Activated CD8-positive, alpha-beta T cell treated with anti-CD3 and anti-CD28 coated beads for 36 hours (primary cell): ENCODE results near the gene THAP7. TPM values are rescaled to one million over a fixed set of nuclear protein-coding genes. Genes with fewer than 3 reads are reported as not detected.

ENCODE experiments used
- ATAC-seq: fragments of 200-7000 bp; cut with Tn5 transposase; one replicate; pipeline ENCODE4 v1.10.0; 2021; ENCODE audit warnings: mild to moderate bottlenecking, moderate library complexity
- CTCF ChIA-PET: fragments of 350-600 bp; sonication (Branson Sonifier 250); formaldehyde crosslinking; loops from one replicate; lab custom pipeline; 2021; ENCODE audit warnings: antibody characterized with exemption; lab: Charles Lee
- POLR2A ChIA-PET: fragments of 350-600 bp; sonication (Branson Sonifier 250); formaldehyde crosslinking; loops from one replicate; lab custom pipeline; 2021; ENCODE audit warnings: antibody characterized with exemption; lab: Charles Lee
- DNase-seq: peaks from one replicate; pipeline ENCODE4 v3.0.0-alpha.2; 2020
- H3K27ac Mint-ChIP-seq: one replicate; pipeline ENCODE4 v1.8.0; 2021; ENCODE audit warnings: mild to moderate bottlenecking, mixed read lengths
- H3K27me3 Mint-ChIP-seq: one replicate; pipeline ENCODE4 v1.8.0; 2021; ENCODE audit warnings: mixed read lengths
- H3K36me3 Mint-ChIP-seq: one replicate; pipeline ENCODE4 v1.8.0; 2021; ENCODE audit warnings: low read depth, mixed read lengths
- H3K4me1 Mint-ChIP-seq: one replicate; pipeline ENCODE4 v1.8.0; 2021; ENCODE audit warnings: low read depth, mixed read lengths
- H3K4me3 Mint-ChIP-seq: one replicate; pipeline ENCODE4 v1.8.0; 2021; ENCODE audit warnings: mild to moderate bottlenecking, moderate library complexity, mixed read lengths
- H3K9me3 Mint-ChIP-seq: one replicate; pipeline ENCODE4 v1.8.0; 2021; ENCODE audit warnings: mixed read lengths
- CTCF ChIP-seq: fragments of 200-600 bp; IDR thresholded peaks from one replicate; pipeline ENCODE4 v1.8.0; 2022; ENCODE audit warnings: antibody characterized with exemption, mild to moderate bottlenecking
- intact Hi-C: fragments of 100-400 bp; cut with micrococcal nuclease; formaldehyde crosslinking; loops from one replicate; pipeline ENCODE4 v1.10.0; 2022
- total RNA-seq, 2 experiments: library from RNA; stranded (reverse); gene quantifications; one replicate each; pipeline ENCODE4 v1.2.3, GENCODE V29; 2021

The THAP7 gene
- total RNA-seq, 2 experiments from 2014 or later, result 23.7 to 23.8 TPM

- Mint-ChIP-seq H3K36me3 (peaks cover 6% of the 10 kb centered on the region), H3K4me3 (peak overlapping the region; percentile 92), H3K27me3 (no peaks in the 10 kb centered on the region), H3K27ac (peak overlapping the region; percentile 84), H3K9me3 (peaks cover 4% of the 10 kb centered on the region), H3K4me1 (peaks cover 40% of the 10 kb centered on the region)
- intact Hi-C loops, result no loop called here
- no peak for TF ChIP-seq CTCF
- ATAC-seq, result no peak
- CTCF ChIA-PET, result interaction anchor here (1.0 to 4.2 kb wide), 5 partner anchors 9 to 95 kb away, joined by 3 to 13 read pairs (median 6); no protein-coding TSS in a partner anchor
- POLR2A ChIA-PET, result interaction anchor here (0.7 to 5.2 kb wide), 4 partner anchors 13 to 33 kb away, joined by 3 to 51 read pairs (median 6); partner anchors contain the start of gene THAP7
- no peak for DNase-seq
Measured at GRCh38 chr22:20980938-20981722, 20.8 kb downstream of the THAP7 start.

- no peak for ATAC-seq
- intact Hi-C loops, result no loop called here
- H3K4me3 Mint-ChIP-seq, result peak overlapping the region; percentile 92
- peaks cover 6% of the 10 kb centered on the region for H3K36me3 Mint-ChIP-seq
- TF ChIP-seq CTCF, result no peak
- POLR2A ChIA-PET, result interaction anchor here (5.2 kb wide), 1 partner anchor 21 kb away, joined by 51 read pairs; the partner anchor contains the start of gene THAP7
- peak overlapping the region; percentile 84 for H3K27ac Mint-ChIP-seq
- CTCF ChIA-PET, result interaction anchor here (2.2 to 4.2 kb wide), 2 partner anchors 9 to 19 kb away, joined by 8 to 13 read pairs; no protein-coding TSS in a partner anchor
- H3K27me3 Mint-ChIP-seq, result no peaks in the 10 kb centered on the region
- DNase-seq, result no peak
- H3K9me3 Mint-ChIP-seq, result peaks cover 4% of the 10 kb centered on the region
- peaks cover 40% of the 10 kb centered on the region for H3K4me1 Mint-ChIP-seq
Measured at GRCh38 chr22:20980523-20980922, 21.4 kb downstream of the THAP7 start.

- Mint-ChIP-seq H3K36me3 (peaks cover 6% of the 10 kb centered on the region), H3K4me1 (peaks cover 40% of the 10 kb centered on the region), H3K27me3 (no peaks in the 10 kb centered on the region), H3K4me3 (peak overlapping the region; percentile 10), H3K27ac (no peak overlapping the region), H3K9me3 (peaks cover 4% of the 10 kb centered on the region)
- intact Hi-C loops, result loop anchor here (10.0 kb wide), 1 partner anchor 55 kb away; no protein-coding TSS in a partner anchor
- TF ChIP-seq CTCF, result no peak
- CTCF ChIA-PET, result interaction anchor here (0.7 to 4.2 kb wide), 2 partner anchors 18 to 63 kb away, joined by 3 to 13 read pairs; partner anchors contain the start of gene CRKL
- peak; percentile 40 for DNase-seq
- no peak for ATAC-seq
- POLR2A ChIA-PET, result interaction anchor here (5.2 kb wide), 1 partner anchor 21 kb away, joined by 51 read pairs; the partner anchor contains the start of gene THAP7
Measured at GRCh38 chr22:20979940-20980453, 21.9 kb downstream of the THAP7 start.

- POLR2A ChIA-PET, result interaction anchor here (5.2 kb wide), 1 partner anchor 22 kb away, joined by 51 read pairs; the partner anchor contains the start of gene THAP7
Measured at GRCh38 chr22:20979243-20979809, 22.6 kb downstream of the THAP7 start.

More at GRCh38 chr22:20979243-20979809, 22.6 kb downstream of the THAP7 start:
- Mint-ChIP-seq H3K4me1 (peaks cover 39% of the 10 kb centered on the region), H3K9me3 (peaks cover 4% of the 10 kb centered on the region), H3K27ac (peak overlapping the region; percentile 57), H3K4me3 (peak overlapping the region; percentile 52), H3K36me3 (peaks cover 6% of the 10 kb centered on the region), H3K27me3 (no peaks in the 10 kb centered on the region)
- intact Hi-C loops, result loop anchor here (10.0 kb wide), 1 partner anchor 55 kb away; no protein-coding TSS in a partner anchor
- no peak for TF ChIP-seq CTCF
- CTCF ChIA-PET, result interaction anchor here (0.6 to 4.2 kb wide), 3 partner anchors 18 to 62 kb away, joined by 3 to 13 read pairs (median 4); partner anchors contain the start of gene CRKL
- DNase-seq, result peak; percentile 85
- ATAC-seq, result peak; percentile 88
